ENCODE data around the gene RHBDL2.
"Not testable (repeated sequence)": the region's sequence is repeated elsewhere in the genome, so short reads cannot be mapped to it uniquely, and the experiment has no call there.

Gene RHBDL2

DNA sequence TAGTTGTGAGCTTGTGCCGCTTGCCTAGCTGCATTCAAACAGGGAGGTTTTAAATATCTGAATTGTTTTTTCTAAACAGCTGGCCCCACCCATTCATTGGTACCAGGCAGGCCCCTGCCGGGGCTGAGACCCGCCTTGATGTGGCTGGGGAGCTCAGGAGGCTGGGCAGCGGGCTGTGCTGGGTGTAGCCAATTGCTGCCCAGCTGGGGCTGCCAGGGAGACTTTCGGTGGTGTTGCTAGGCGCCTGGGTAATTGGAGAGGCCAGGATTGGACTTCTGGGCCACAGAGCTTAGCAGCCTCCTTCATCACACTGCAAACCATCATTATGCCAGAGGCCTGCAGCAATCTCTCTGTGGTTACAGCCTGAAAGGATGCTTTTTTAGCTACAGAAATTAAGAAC is 12.2 kb downstream of the RHBDL2 start:
- no peak for DNase-seq

DNA sequence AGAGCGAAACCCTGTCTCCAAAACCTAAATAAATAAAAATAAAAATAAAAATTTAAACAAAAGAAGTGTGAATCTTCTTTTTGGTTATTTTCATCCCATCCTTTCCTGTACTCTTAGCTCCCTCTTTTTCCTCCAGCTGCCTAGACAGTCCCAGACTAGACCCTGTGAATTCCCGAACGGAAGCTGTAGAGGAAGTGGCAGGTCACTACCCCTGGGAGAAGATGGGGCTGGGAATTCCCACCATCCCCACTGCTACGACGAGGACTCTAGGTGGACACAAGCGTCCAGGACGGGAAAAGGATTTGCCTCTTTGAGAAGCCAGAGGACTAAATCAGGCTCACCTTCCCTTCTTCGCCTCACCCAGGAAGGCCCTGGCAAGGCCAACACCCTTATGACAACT is 12.6 kb downstream of the RHBDL2 start:
- DNase-seq, result no peak

DNA sequence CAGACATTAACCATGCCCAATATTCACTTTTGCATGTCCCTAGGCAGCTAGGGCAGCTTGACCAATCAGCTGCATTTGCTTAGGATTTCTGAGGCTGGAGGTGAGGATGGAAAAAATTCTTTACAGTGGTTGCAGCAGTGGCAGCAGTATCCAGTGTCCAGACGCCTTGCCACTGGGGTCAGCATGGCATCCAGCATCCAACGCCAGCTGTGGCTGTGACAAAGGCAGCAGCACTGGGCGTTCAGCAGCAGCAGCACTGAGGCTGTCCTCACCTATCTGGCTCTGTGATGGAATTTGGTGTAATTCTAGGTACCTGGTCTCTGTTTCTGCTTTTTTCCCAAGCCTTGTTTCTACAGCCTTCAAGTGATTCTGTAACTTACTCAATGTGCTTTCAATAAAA is 15.5 kb downstream of the RHBDL2 start:
- no peak for DNase-seq

DNA sequence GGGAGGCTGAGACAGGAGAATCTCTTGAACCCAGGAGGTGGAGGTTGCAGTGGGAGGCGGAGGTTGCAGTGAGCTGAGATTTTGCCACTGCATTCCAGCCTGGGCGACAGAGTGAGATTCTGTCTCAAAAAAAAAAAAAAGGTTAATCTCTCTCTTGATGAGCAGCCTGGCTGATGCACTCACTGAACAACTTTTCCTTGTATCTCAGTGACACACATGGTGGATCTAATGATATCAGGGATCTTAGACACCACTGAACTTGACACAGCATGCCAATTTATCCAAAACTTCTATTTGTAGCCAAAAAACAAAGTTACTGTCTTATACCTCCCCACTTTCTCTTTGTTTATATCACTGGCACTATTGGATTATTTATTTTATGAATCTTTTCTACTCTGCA is 16.2 kb downstream of the RHBDL2 start:
- DNase-seq, result no peak

DNA sequence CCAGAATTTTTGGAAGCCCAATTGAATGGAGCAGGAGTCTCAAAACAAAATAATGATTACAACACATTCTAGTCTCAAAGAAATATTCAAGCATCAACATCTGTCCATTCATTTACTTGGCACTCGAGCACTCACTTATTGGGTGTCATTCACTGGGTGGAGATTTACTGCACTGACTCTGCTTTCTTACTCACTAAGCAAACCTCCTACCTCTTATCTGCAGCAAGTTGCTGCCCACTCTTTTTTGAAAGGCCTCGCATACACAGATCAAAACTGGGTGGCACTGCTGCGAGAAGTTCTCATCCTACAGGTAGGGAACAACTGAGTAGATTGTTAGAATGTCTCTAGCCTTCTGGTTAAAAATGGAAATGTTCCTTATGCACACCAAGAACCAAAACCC is 18.0 kb downstream of the RHBDL2 start:
- DNase-seq, result no peak

DNA sequence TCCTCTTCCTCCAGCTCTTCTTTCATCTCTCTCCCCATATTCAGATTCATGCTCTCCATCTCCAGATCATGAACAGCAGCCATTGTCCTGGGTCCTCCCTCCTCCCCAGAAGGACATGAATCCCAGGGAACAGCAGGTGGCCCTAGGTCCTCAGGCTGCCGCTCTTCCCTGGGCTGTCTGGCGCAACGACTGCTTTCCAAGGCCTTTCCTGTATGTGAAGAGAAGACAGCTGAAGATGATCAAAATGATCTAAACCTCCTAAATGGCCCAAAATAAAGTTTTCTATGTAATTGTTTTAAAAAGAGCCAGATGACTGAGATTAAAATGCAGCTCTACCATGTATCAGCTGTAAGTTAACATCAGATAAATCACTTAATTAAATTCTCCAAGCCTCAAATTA is 22.5 kb downstream of the RHBDL2 start:
- DNase-seq, result no peak

DNA sequence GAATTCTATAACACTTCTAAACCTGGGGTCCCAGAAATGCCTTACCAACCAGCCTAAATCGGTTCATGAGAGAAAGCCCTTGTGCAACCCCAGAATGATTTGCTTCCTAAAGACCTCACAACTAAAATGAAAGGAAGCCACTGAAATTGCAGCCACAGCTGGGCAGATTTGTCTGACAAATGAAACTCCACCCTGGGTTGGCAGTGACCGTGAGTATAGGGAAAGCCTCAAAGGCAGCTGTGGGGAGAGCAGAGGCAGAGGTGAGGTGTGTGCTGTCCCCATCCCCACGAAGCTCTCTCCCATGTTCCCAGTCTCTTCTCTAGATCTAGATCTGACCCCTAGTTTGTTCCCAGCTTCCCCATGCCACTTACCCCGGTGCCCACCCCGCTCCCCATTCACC is 23.1 kb downstream of the RHBDL2 start:
- no peak for DNase-seq

DNA sequence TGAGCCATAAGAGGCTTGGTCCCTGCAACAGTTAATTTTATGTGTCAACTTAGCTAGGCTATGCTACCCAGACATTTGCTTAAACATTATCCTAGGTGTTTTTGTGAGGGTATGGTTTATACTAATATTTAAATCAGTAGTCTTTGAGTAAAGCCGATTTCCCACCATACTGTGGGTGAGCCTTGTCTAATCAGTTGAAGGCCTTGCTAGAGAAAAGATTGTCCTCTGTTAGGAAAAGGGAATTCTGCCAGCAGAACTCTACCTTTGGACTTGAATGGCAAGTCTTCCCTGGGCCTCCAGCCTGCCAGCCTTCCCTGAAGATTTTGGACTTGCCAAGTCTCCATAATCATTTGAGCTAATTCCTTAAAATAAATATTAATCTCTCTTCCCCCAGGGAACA is 23.9 kb downstream of the RHBDL2 start:
- DNase-seq, result no peak

DNA sequence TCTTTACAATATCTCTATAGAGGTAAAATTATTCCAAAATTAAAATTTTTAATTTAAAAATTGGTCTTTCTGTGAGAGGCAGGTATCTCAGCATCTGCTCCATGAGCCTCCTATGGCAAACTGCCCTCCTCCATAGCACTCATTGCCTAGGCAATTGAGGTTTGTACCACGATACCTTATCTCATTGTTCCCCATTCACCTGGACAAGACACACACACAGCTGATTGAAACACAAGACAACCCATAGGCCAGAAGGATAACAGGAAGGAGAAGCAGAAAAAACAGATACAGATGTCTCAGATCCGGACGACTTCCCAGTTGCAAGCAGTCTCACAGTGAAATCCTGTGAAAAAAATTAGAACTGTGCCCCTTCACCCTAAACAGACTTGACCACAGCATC is 24.3 kb downstream of the RHBDL2 start:
- no peak for DNase-seq

DNA sequence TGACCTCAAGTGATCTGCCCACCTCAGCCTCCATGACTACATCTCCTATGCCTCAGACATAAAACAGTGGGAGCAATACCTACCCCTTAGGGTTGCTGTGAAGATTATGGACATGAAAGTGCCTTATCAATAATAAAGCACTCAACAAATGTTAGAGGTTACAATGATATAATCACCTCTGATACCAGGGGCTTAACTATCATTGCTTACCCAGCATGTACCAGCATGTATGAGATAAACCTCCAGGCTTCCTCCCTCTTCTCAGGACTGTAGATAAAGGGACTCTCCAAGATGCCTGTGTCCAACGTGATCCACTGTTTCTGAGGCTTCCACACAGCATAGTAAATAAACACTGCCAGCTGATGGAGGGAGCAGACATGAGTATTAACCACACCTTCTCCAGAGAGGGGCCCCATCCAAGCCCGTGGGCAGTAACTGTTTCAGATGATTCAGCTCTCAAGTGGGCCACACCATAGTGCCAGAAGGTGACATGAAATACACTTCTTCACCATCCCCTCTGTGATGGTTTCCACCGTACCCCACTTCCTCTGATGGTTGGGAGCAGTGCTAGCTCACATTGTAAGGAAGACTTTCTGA is 26.2 kb downstream of the RHBDL2 start:
- no peak for DNase-seq

DNA sequence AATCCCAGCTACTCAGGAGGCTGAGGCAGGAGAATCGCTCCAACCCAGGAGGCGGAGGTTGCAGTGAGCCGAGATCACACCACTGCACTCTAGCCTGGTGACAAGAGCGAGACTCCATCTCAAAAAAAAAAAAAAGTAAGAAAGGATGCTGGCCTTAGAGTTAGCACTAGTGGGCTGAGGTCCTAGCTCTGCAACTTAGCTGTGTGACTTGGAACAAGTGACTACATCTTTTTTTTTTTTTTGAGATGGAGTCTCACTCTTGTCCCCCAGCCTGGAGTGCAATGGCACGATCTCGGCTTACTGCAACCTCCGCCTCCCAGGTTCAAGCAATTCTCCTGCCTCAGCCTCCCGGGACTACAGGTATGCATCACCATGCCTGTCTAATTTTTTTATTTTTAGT is 26.7 kb downstream of the RHBDL2 start:
- not testable (repeated sequence) for DNase-seq

DNA sequence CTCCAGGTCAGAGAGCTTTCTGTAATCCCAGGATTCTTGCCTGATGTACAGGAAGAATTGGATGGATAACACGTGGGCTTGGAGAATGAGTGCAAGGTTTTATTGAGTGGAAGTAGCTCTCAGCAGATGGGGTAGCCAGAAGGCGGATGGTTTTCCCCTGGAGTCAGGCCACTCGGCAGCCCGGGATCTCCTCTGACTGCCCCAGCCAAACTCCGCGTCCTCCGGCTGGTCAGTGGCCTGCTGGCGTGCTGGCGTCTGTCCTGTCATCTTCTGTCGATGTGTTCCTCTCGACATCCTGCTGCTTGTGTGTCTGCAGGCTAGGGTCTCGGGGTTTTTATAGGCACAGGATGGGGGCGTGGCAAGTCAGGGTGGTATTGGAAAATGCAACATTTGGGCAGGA is 32.8 kb downstream of the RHBDL2 start:
- DNase-seq, result no peak

DNA sequence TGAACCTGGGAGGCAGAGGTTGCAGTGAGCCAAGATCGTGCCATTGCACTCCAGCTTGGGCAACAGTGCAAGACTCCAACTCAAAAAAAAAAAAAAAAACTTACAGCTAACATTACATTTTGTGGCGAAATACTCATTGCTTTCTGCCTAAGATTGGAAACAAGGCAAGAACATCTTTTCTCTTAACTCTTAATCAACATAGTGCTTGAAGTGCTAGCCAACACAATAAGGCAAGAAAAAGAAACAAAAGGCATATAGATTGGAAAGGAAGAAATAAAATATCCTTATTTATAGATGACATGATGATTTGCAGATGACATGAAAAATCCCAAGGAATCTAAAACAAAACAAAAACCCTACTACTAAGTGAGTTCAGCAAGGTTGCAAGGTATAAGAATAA is 35.6 kb downstream of the RHBDL2 start:
- no peak for DNase-seq

DNA sequence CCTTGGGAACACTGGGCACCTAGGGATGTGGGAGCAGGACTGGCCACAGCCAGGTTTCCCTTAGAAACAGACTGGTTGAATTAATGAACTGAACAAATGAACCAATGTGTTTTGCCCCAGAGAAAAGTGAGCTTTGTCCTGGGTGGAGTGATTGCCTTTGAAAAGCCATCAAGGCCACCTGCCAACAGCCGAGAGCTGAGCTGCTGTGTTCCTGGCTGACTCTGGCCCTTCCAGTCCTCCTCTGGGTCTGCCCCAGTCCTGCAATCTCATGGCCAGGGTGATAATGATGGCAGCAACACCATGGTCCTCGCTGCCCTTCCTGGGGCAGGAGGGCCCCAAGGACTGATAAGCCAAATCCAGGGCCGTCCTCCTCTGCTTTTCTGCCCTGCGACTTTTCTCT is 42.1 kb downstream of the RHBDL2 start:
- DNase-seq, result no peak

DNA sequence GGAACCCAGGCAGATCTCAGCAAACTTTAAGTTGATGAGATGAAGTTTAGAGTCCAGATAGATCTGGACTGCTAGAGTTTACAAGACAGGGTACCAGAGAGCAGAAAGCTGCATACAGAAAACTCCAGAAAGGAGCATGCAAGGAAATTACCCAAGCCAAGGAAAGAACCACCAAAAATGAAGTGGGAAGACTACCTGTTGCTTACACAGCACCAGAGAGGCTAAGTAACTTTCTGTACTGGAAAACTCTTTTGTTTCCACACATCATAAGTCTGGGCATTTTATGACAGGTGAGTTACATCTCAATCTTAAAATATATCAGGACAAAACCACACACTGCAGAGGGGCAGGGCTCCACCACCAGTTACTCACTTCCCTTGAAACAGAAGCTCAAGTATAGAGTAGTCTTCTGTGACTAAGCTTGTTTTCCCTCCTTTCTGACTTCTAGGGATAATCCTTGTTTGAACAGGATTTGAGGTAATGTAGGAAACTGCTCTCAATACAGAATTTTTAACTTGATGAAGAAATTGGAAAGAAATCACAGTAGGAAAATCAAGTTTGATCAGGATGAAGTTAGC is 42.9 kb downstream of the RHBDL2 start:
- no peak for DNase-seq

DNA sequence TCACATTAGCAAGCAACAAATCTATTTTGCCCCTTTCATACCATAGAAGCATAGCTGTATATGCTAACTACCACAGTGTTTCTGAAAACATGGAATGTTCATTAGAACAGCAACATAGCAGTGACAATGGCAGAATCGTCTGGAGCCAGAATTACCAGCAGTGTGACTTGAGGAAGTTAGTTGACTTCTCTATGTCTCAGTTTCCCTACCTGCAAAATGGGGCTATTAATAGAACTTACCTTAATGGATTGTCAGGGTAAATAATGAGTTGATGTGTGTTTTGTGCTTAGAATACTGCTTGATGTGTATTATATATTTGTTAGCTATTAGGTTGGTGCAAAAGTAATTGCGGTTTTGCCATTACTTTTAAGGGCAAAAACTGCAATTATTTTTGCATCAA is 45.5 kb downstream of the RHBDL2 start:
- DNase-seq, result no peak

DNA sequence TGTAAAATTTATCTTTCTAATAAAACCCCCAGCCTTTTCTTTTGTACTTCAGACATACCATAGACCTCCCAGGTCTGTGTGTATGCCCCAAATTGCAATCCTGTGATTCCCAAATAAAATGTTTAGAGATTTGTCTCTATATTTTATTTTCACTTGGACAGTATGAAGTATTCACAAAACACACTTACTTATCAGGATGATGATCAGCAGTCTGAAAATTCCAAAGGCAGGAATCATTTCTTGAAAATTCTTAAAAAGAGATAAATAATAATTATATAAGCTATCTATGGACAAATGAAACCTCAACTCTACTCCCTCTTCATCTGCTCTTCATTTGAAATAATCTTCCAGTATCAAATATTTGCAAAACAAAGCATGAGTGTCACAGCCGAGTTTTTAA is 48.7 kb downstream of the RHBDL2 start:
- no peak for DNase-seq

DNA sequence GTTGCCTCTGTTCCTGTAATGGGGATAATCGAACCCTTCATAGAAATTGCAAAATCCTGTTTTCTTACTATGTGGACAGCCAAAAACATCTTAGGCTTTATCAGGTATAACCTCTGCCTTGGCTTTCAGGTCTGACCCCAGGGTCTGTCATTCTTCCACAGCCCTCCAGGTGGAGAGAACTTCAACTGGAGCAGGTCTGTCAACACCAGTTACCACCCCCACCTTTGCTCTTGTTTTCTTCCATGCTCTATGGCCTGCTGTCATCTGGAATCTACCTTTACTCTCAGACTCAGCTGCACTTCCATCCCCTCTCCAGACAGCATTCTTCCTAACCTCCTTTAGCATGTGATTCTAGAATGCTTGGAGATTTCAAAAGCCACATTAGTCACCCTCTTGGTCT is 49.9 kb downstream of the RHBDL2 start:
- DNase-seq, result no peak

DNA sequence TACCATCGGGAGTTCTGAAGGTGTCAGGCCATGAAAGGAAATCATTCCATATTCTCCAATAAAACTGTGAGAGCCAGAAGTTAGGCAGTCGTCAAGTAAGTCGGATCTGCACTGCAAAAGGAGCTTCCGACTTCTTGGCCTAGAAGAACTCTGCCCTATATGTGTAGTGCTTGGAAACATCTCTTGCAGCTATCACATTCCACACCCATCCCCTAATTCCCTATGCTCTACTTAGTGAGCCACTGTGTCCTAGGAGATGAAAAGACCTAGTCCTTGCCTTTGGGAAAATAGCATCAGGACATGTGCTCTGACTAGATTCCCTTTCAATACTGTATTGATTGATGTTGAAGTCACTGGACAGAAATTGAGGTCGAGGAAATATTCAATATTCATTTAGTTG is 52.0 kb downstream of the RHBDL2 start:
- no peak for DNase-seq

DNA sequence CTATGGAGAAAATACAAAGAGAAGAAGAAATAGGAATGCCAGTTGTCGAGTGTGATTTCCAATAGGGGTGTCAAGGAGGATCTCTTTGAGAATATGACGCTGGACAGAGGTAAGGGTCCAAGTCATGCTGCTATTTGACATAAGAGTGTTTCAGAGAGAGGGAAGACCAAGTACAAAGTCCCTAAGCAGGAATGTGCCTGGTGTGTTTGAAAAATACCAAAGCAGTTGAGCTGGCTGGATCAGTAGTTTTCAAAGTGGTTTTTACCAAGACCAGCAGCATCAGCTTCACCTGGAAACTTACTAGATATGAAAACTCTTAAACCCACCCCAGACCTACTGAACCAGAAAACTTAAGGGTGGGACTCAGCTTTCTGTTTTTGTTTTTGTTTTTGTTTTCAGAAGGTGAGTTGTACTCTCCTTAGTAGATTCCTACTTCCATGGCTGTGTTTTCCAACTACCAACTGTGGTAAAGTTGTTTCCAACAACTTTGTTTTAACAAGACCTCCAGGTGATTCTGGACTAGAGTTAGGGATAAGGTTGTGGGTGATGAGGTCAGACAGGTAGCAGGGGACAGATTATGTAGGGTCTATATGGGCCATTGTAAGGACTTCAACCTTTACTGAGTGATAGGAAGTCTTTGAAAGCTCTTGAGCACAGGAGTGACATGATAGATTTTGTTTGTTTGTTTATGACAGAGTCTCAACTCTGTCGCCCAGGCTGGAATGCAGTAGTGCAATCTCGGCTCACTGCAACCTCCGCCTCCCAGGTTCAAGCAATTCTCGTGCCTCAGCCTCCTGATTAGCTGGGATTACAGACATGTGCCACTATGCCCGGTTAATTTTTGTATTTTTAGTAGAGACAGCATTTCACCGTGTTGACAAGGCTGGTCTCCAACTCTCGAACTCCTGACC is 53.0 kb downstream of the RHBDL2 start:
- no peak for DNase-seq

DNA sequence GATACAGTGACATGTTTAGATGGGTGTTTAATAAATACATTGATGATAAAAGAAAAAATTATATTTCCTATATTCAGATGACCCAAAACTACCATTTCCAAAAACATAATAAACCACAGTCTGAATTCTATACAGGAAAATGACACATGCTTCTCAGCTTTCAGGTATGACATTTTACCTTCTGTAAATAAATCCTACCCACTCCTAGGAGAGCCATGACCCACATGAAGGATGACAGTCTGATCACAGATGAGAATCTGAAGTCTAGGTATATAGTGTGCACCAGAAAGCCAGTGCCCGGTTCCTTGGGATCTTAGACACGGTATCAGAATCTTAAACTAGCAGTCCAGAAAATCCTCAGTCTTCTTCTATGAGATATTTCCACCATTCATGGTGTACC is 56.5 kb downstream of the RHBDL2 start:
- DNase-seq, result no peak

DNA sequence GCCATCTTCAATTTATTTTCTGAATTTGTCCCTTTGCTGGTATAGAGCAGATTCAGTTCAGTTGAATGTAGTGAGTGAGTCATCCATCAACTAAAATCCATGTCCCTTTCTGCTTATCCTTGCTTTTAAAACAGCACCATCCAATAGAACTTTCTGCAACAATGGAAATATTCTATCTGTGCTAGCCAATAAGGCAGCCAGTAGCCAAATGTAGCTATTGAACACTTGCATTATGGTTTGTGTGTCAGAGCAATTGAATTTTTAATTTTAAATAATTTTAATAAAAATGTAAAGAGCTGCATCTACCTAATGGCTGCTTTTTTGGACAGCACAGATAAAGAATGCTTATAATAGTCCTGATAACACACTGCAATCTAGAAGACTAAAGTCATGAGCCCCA is 60.1 kb downstream of the RHBDL2 start, which contains the start of gene GJA9:
TSS of gene GJA9 (minus strand) at position 101 of the 400 bp plus-strand sequence. CDS start 5,489 bp downstream, outside the sequence.
- no peak for DNase-seq

DNA sequence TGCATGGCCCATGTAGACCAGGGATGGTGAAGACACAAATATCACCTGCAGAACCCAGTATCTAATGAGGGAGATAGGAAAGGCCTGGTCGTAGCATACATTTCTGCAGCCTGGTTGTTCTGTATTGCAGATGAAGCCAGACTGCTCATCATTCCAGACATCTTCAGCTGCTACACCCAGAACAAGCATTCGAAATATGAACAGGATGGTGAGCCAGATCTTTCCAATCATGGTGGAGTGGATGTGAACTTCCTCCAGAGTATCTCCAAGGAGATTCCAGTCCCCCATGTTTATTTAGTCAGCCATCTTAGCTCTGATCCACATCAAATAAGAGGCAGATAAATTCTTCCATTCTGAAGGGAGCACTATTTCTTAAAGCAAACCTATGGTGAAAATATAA is 65.8 kb downstream of the RHBDL2 start:
- DNase-seq, result no peak

Measured in activated effector memory CD4-positive, alpha-beta T cell treated with Interleukin-2 at 50 U/mL for 16 hours (primary cell).